HG02938 (cell line): Measurements from ENCODE around the gene CHKB.

Experiments used
- ATAC-seq: cut with Tn5 transposase; IDR thresholded peaks from one replicate; pipeline ENCODE4 v1.9.1; 2021; ENCODE audit warnings: mild to moderate bottlenecking, moderate library complexity; ENCODE audit not compliant: unreplicated experiment

The CHKB gene

GRCh38 chr22:50532824-50533796, 49.5 kb downstream of the CHKB start:
- ATAC-seq: no peak

DNA sequence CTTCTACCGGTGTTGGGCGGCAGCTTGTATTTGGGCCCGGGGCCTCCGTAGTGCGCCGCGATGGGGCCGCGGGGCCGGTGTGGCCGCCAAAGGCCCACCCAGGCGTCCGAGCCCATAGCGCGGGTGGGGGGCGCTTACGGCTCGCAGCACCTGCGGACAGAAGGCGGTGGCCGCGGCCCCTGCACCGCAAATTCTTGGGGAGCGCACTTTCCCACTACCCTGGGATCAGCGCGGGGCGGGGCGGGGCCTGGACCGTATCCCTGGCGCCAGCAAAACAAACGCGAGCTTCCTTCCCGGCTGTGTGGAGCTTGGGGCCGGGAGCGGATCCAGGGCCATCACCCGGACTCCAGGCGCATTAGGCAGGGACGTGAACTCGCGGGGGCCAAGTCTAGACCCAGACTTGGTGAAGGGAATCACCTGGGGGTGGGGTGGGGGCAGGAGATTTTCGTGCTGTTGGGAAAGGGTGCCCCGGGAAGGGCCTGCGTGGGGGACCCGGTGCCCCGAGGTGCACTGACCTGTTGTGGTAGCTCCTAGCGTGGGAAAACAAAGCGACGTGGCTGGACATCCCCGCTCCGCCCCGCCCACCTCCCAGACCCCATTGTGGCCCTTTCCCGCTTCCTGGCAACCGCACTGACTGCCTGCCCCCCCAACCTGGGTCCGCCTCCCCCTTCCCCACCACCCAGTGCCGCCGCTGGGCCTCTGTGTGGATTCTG, 50.5 kb downstream of the CHKB start:
- no peak for ATAC-seq

DNA sequence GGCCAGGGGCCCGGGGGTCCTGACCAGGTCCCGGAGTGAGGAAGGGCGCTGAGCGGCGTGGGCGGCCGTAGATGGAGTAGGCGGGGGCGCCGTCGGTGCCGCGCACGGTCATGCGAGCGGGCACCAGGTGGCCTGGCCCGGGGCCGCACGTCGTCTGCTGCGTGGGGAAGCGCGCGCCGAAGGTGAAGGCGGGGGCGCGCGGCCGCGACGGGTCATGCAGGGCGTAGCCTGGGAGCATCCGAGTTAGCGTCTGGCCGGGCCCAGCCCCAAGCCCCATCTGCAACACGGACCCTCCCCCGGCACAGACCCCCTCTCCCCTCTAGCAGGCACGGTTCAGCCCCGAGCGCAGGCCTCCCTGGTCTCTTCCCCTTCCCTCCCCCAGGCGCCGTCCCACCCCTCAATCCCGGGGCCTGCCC, 51.1 kb downstream of the CHKB start:
- peak; percentile 19 for ATAC-seq

DNA sequence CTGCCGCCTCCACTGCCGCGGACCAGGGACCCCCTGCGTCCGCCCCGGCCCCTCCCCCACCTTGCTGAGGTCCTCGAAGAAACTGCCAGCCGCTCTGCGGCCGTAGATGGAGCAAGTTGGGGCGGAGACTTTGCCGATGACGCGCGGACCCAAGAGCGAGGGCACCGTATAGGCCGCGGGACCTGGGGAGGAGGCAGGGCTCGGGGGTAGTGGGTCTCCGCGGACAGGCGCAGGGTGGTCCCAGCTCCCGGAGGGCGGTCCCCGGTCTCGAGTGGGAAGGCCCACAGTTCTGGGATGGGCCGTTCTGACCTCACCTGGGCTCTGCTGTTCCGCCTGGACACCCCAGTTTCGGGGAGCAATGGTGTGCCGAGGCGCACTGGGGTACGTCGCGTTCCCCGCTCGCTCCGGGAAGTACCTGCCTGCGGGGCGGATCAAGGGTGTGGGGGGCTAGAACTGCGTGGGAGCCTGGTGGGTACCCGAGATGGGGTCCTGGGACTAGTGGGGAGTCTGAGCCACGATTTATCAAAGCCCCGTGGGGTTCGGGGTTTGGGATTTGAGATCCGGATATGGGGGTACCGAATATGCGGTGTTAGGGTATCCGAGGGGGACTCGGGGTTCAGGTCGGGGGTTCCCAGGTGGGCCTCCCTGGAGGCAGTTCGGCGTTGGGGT, 51.6 kb downstream of the CHKB start:
- peak; percentile 35 for ATAC-seq

- peak; percentile 2 for ATAC-seq
Measured at GRCh38 chr22:50530580-50530876, 52.1 kb downstream of the CHKB start.

GRCh38 chr22:50529897-50530579, 52.6 kb downstream of the CHKB start, which contains the start of gene TYMP:
Gene TYMP, minus strand, starts transcription at chr22:50530012. Its CDS starts 303 bp downstream, at chr22:50529709.
- peak; percentile 7 for ATAC-seq

DNA sequence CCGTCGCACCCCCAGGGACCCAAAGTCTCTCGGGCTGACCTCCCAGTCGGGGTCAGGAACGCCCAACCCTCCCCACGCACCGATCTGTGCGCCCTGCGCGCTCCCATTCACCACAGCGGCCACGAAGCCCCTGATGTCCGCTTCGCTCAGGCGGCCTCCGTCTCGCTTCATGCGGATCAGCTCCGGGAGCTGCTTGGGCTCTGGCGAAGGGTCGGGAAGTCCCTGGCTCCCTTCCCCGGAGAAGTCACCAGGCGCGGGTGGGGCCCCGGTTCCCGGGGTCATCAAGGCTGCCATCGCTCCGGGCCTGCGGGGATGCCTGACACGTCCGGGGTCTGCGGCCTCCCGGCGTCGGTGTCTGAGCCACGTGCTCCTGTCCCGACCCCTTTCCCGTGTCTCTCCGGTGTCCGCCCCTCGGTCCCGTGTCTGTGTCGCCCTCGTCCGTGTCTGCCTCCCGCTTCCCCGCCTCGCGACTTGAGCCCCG, 53.2 kb downstream of the CHKB start:
- ATAC-seq: no peak
